GM12892 (cell line): ENCODE measurements around the gene MLLT6.
A peak's percentile ranks its signal among the peaks of the same experiment; 100 is the strongest.

ENCODE experiments used
- POLR2A ChIP-seq: IDR thresholded peaks from 2 replicates; pipeline ENCODE4 v1.6.1; 2011; ENCODE audit warnings: low read depth, low read length, control low read depth
- POLR2AphosphoS5 ChIP-seq: IDR thresholded peaks from 2 replicates; pipeline ENCODE4 v1.6.1; 2011; ENCODE audit warnings: low read depth, low read length, control low read depth
- TAF1 ChIP-seq: IDR thresholded peaks from 2 replicates; pipeline ENCODE4 v1.6.1; 2011; ENCODE audit warnings: low read depth, mild to moderate bottlenecking, control low read depth, low read length, borderline replicate concordance

DNA sequence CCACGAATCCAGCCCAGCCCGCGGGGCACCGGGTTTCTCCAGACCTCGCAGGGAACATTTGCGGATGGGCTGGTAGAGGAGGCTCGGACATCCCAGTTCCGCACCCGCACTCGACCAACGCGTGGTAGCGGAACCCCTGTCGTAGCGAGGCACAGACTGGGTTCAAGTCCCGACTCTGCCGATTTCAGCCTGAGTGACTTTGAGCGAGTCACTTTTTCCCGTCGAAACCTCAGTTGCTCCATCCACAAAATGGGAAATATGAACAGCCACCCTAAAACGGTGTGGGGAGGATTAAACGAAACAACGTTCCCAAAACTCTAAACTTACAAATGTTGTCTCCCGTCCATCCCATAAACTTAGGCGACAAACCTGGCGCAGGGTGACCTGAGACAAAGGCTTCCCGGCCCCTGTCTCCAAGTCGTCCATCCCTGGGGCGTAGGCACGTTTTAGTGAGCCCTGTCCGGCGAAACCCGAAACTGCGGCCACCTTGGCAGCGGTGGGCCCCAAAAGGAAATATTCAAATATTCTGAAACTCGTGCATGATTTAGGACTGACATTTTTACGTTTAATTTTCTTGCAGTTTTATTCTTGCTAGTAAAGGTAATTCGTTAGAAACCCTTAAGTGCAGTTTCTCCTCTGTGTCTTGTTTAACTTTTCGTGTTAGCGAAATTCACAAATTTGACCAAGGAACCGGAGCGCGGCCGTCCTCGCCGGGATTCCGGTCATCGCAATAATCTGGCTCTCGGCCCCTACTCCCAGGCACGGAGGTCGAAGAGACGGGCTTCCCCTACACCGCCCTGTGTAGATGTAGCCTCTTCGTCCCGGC is 1.9 kb upstream of the MLLT6 start:
- TF ChIP-seq TAF1 (no peak), POLR2A (no peak; the same call in 1 of the 2 replicates), POLR2AphosphoS5 (peak; percentile 68; the same call in 1 of the 2 replicates)
